Measurements from ENCODE around the gene ADD3. TPM values are rescaled to one million over a fixed set of nuclear protein-coding genes. Genes with fewer than 3 reads are reported as not detected.

Gene ADD3
- total and polyA plus RNA-seq, 4 experiments from 2014 or later, result 365 to 613 (median 449) TPM

- ChIA-PET CTCF (ENCODE audit: partially characterized antibody) (no interaction called here), POLR2A (ENCODE audit: partially characterized antibody) (interaction anchor here (2.4 kb wide), 1 partner anchor 27 kb away, joined by 9 read pairs; the partner anchor contains the start of gene MXI1)
- no peaks in the 10 kb centered on the region for H3K27me3 ChIP-seq (ENCODE audit: insufficient read depth, low read length)
- H3K27ac ChIP-seq (ENCODE audit: low read depth, low read length), result no peak overlapping the region
- no peak overlapping the region for H3K4me3 ChIP-seq (ENCODE audit: low read length in 2 of 2)
- Mint-ChIP-seq H3K27ac (no peak overlapping the region), H3K4me3 (no peak overlapping the region), H3K36me3 (no peaks in the 10 kb centered on the region), H3K27me3 (peaks cover 8 to 10% of the 10 kb centered on the region in 2 donors), H3K9me3 (no peaks in the 10 kb centered on the region), H3K4me1 (peaks cover 0 to 2% (median 0%) of the 10 kb centered on the region in 4 donors)
- no peaks in the 10 kb centered on the region for H3K4me1 ChIP-seq (ENCODE audit: insufficient read depth, low read length)
- H3K9me3 ChIP-seq (ENCODE audit: control insufficient read depth in 1 of 2, low read length in 2 of 2), result no peaks in the 10 kb centered on the region
- no peaks in the 10 kb centered on the region for H3K36me3 ChIP-seq (ENCODE audit: insufficient read depth, low read length)
- intact Hi-C loops (cut with micrococcal nuclease), result no loop called here
- no peak for DNase-seq
These were observed 173.7 kb downstream of the ADD3 start for GRCh38 chr10:110181451-110181850.

- Histone ChIP-seq H3K36me3 (ENCODE audit: insufficient read depth, low read length) (no peaks in the 10 kb centered on the region), H3K4me1 (ENCODE audit: insufficient read depth, low read length) (no peaks in the 10 kb centered on the region), H3K4me3 (ENCODE audit: low read length in 2 of 2) (no peak overlapping the region), H3K27ac (ENCODE audit: low read depth, low read length) (no peak overlapping the region), H3K27me3 (ENCODE audit: insufficient read depth, low read length) (no peaks in the 10 kb centered on the region), H3K9me3 (ENCODE audit: control insufficient read depth in 1 of 2, low read length in 2 of 2) (no peaks in the 10 kb centered on the region)
- no peak overlapping the region for H3K27ac Mint-ChIP-seq
- intact Hi-C loops (cut with micrococcal nuclease), result no loop called here
- no peaks in the 10 kb centered on the region for H3K36me3 Mint-ChIP-seq
- CTCF ChIA-PET (ENCODE audit: partially characterized antibody), result no interaction called here
- peaks cover 8 to 10% of the 10 kb centered on the region in 2 donors for H3K27me3 Mint-ChIP-seq
- H3K4me3 Mint-ChIP-seq, result no peak overlapping the region
- no peak for DNase-seq
- POLR2A ChIA-PET (ENCODE audit: partially characterized antibody), result interaction anchor here (2.4 kb wide), 1 partner anchor 26 kb away, joined by 9 read pairs; the partner anchor contains the start of gene MXI1
- no peaks in the 10 kb centered on the region for H3K9me3 Mint-ChIP-seq
- no peaks in the 10 kb centered on the region for H3K4me1 Mint-ChIP-seq
These were observed 174.1 kb downstream of the ADD3 start for GRCh38 chr10:110181911-110182310.

- Mint-ChIP-seq H3K27me3 (peaks cover 0 to 4% of the 10 kb centered on the region in 2 donors), H3K36me3 (no peaks in the 10 kb centered on the region), H3K27ac (no peak overlapping the region), H3K9me3 (no peaks in the 10 kb centered on the region), H3K4me3 (no peak overlapping the region), H3K4me1 (no peaks in the 10 kb centered on the region)
- Histone ChIP-seq H3K27me3 (ENCODE audit: insufficient read depth, low read length) (no peaks in the 10 kb centered on the region), H3K4me3 (ENCODE audit: low read length in 2 of 2) (no peak overlapping the region), H3K9me3 (ENCODE audit: control insufficient read depth in 1 of 2, low read length in 2 of 2) (no peaks in the 10 kb centered on the region), H3K4me1 (ENCODE audit: insufficient read depth, low read length) (no peaks in the 10 kb centered on the region), H3K27ac (ENCODE audit: low read depth, low read length) (no peak overlapping the region), H3K36me3 (ENCODE audit: insufficient read depth, low read length) (no peaks in the 10 kb centered on the region)
- ChIA-PET POLR2A (ENCODE audit: partially characterized antibody) (interaction anchor here (0.7 kb wide), 1 partner anchor 28 kb away, joined by 3 read pairs; no protein-coding TSS in a partner anchor), CTCF (ENCODE audit: partially characterized antibody) (no interaction called here)
- DNase-seq, result no peak
- intact Hi-C loops (cut with micrococcal nuclease), result no loop called here
These were observed 176.6 kb downstream of the ADD3 start for GRCh38 chr10:110184398-110184797.

Other genes with a start within 250 kb of the ADD3 start
- 10 to 100 TPM; 59.0 to 63.3 TPM for gene XPNPEP1, start 84.5 kb upstream of the ADD3 start, total RNA-seq
- gene XPNPEP1, start 84.5 kb upstream of the ADD3 start, polyA plus RNA-seq, result 10 to 100 TPM; 24.7 to 40.0 TPM
- gene MXI1, start 199.6 kb downstream of the ADD3 start, total RNA-seq, result 10 to 100 TPM; 49.7 to 56.6 TPM
- gene MXI1, start 199.6 kb downstream of the ADD3 start, polyA plus RNA-seq, result 10 to 100 TPM; 32.1 to 54.6 TPM

Data from CD4-positive, alpha-beta memory T cell (primary cell).